Esophagus muscularis mucosa (tissue), 3 donors: ENCODE measurements around the gene CPXM1.

Source experiments
- CTCF ChIP-seq, 3 experiments: fragments of 200-600 bp in 2 of 3; fragments of 450-650 bp in 1 of 3; sonication (generic) in 2 of 3; IDR thresholded peaks; one replicate each; pipeline ENCODE4 v1.5.1; 2017 to 2019; ENCODE audit warnings: antibody characterized with exemption in 3 of 3, mild to moderate bottlenecking in 2 of 3, moderate library complexity in 1 of 3
- POLR2A ChIP-seq: fragments of 450-650 bp; IDR thresholded peaks from one replicate; pipeline ENCODE4 v1.6.1; 2017; ENCODE audit warnings: antibody characterized with exemption, moderate library complexity, mild to moderate bottlenecking, low read depth
- POLR2AphosphoS5 ChIP-seq, 2 donors: sonication (generic); formaldehyde crosslinking; IDR thresholded peaks; one replicate each; pipeline ENCODE4 v1.6.1; 2017; ENCODE audit warnings: antibody characterized with exemption in 2 of 2

GRCh38 chr20:2829376-2829775, 28.9 kb upstream of the CPXM1 start:
- TF ChIP-seq POLR2A (no peak), POLR2AphosphoS5 (IDR thresholded peaks at IDR 0.05) (no peak), CTCF (IDR thresholded peaks at IDR 0.05) (no peak)
